Peyer's patch (tissue), 4 donors: ENCODE measurements around the gene HLA-DOB. TPM values are rescaled to one million over a fixed set of nuclear protein-coding genes. Genes with fewer than 3 reads are reported as not detected.
"Not testable (repeated sequence)": the region's sequence is repeated elsewhere in the genome, so short reads cannot be mapped to it uniquely, and the experiment has no call there.

Source experiments
- DNase-seq, 3 donors: peaks; one replicate each; pipeline ENCODE4 v3.0.0-alpha.2; 2017 to 2019
- H3K27ac ChIP-seq, 4 donors: fragments of 200-600 bp; sonication (generic); one replicate each; pipeline ENCODE4 v1.5.1; 2016 to 2019
- H3K27me3 ChIP-seq, 2 donors: fragments of 200-600 bp; sonication (generic); one replicate each; pipeline ENCODE4 v1.5.1; 2019
- H3K36me3 ChIP-seq, 3 donors: fragments of 200-600 bp; sonication (generic); one replicate each; pipeline ENCODE4 v1.5.1; 2016 to 2019
- H3K4me1 ChIP-seq, 4 donors: fragments of 200-600 bp; sonication (generic); one replicate each; pipeline ENCODE4 v1.5.1; 2016 to 2019
- H3K4me3 ChIP-seq, 4 donors: fragments of 200-600 bp; sonication (generic); 1 replicate in 3 of 4; 2 replicates in 1 of 4; pipeline ENCODE4 v1.5.1; 2016 to 2019; ENCODE audit warnings: mild to moderate bottlenecking in 1 of 4
- H3K9me3 ChIP-seq, 4 donors: fragments of 200-600 bp; sonication (generic); one replicate each; pipeline ENCODE4 v1.5.1; 2016 to 2019; ENCODE audit warnings: mild to moderate bottlenecking in 1 of 4
- POLR2A ChIP-seq, 2 donors: fragments of 450-650 bp; IDR thresholded peaks; one replicate each; pipeline ENCODE4 v1.5.1; 2017; ENCODE audit warnings: antibody characterized with exemption in 2 of 2, mild to moderate bottlenecking in 2 of 2, moderate library complexity in 2 of 2
- total RNA-seq, 4 donors: library from RNA; depleted of rRNA; stranded (reverse); fragments of >200 nt; gene quantifications; one replicate each; pipeline ENCODE4 v1.1.0, GENCODE V29; 2016
- TF ChIP-seq, protein P1 (sequence below), 6 experiments: fragments of 450-650 bp in 4 of 6; fragments of 200-600 bp in 2 of 6; sonication (generic) in 1 of 6; IDR thresholded peaks; one replicate each; pipeline ENCODE4 v1.5.1; 2017 to 2019; ENCODE audit warnings: antibody characterized with exemption in 6 of 6, mild to moderate bottlenecking in 3 of 6, moderate library complexity in 1 of 6

Gene HLA-DOB
- total RNA-seq, 4 donors from 2014 or later = 0.88 to 13.2 (median 4.2) TPM

DNA sequence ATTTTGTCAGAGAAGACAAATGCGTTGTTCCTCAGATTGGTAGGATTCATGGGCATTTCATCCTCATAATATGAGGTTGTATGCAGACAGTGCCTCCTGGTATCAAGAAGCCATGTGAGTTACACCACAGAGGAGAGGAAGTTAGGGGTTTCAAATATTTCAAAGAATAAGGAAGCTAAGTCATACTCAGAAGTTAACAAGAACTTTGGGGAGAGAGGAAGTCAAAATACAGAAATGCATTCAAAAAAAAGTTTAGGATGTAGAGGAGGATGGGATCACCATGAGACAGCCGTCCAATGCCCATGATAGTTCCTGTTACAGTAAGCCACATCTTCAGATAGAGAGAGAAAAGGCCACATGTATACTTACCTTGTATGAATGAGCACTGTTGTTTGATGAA lies 22.3 kb downstream of the HLA-DOB start:
- no peak overlapping the region for H3K27ac ChIP-seq
- no peak overlapping the region for H3K4me3 ChIP-seq
- no peak for DNase-seq
- no peaks in the 10 kb centered on the region for H3K4me1 ChIP-seq
- TF ChIP-seq, protein P1, sequence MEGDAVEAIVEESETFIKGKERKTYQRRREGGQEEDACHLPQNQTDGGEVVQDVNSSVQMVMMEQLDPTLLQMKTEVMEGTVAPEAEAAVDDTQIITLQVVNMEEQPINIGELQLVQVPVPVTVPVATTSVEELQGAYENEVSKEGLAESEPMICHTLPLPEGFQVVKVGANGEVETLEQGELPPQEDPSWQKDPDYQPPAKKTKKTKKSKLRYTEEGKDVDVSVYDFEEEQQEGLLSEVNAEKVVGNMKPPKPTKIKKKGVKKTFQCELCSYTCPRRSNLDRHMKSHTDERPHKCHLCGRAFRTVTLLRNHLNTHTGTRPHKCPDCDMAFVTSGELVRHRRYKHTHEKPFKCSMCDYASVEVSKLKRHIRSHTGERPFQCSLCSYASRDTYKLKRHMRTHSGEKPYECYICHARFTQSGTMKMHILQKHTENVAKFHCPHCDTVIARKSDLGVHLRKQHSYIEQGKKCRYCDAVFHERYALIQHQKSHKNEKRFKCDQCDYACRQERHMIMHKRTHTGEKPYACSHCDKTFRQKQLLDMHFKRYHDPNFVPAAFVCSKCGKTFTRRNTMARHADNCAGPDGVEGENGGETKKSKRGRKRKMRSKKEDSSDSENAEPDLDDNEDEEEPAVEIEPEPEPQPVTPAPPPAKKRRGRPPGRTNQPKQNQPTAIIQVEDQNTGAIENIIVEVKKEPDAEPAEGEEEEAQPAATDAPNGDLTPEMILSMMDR (IDR thresholded peaks at IDR 0.05) = no peak
- TF ChIP-seq POLR2A (IDR thresholded peaks at IDR 0.05) = no peak
- H3K36me3 ChIP-seq = no peaks in the 10 kb centered on the region
- no peaks in the 10 kb centered on the region for H3K27me3 ChIP-seq
- H3K9me3 ChIP-seq = no peaks in the 10 kb centered on the region

DNA sequence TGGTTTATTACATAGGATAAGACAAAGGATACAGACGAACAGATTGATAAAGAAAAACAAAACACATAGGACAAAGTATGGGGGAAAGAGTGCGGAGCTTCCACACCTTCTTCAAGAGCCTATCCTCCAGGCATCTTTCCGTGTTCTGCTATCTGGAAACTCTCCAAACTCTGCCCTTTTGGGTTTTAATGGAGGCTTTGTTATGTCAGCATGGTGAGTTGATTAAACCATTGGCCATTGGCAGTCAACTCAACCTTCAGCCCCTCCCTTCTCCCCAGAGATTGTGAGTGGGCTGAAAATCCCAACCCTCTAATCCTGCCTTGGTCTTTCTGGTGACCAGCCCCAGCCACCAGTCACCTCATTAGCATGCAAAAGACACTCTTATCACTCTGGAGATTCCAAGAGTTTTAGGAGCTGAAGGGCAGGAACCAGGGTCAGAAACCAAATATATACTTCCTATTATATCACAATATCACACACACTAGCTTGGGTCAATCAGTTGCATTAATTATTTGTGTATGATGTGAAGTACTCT lies 23.8 kb downstream of the HLA-DOB start:
- H3K36me3 ChIP-seq = no peaks in the 10 kb centered on the region
- H3K4me3 ChIP-seq = no peak overlapping the region
- H3K27ac ChIP-seq = no peak overlapping the region
- no peaks in the 10 kb centered on the region for H3K4me1 ChIP-seq
- H3K9me3 ChIP-seq = no peaks in the 10 kb centered on the region
- no peaks in the 10 kb centered on the region for H3K27me3 ChIP-seq
- DNase-seq = no peak
- no peak for TF ChIP-seq POLR2A (IDR thresholded peaks at IDR 0.05)
- TF ChIP-seq, protein P1 (IDR thresholded peaks at IDR 0.05) = no peak

DNA sequence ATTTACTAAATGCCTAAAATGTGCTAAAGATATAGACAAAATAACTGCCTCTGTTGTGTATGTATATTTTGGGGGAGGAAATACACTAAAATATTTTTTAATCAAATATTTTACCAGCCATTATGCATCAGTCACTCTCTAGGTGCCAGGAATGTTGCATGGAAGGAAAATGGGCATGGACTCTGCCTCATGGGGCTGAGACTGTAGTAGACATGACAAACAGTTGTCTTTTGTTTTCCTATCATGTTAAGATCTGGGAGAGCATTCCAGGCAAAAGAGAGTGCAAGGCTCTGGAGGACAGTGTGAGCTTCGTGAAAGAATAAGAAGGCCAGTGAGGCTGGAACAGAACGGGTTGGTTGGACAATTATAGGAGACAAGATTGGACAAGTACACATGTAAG lies 26.5 kb downstream of the HLA-DOB start:
- H3K9me3 ChIP-seq = no peaks in the 10 kb centered on the region
- no peak overlapping the region for H3K27ac ChIP-seq
- DNase-seq = no peak
- TF ChIP-seq, protein P1 (IDR thresholded peaks at IDR 0.05) = no peak
- no peak for TF ChIP-seq POLR2A (IDR thresholded peaks at IDR 0.05)
- no peaks in the 10 kb centered on the region for H3K27me3 ChIP-seq
- H3K36me3 ChIP-seq = no peaks in the 10 kb centered on the region
- H3K4me1 ChIP-seq = no peaks in the 10 kb centered on the region
- no peak overlapping the region for H3K4me3 ChIP-seq

DNA sequence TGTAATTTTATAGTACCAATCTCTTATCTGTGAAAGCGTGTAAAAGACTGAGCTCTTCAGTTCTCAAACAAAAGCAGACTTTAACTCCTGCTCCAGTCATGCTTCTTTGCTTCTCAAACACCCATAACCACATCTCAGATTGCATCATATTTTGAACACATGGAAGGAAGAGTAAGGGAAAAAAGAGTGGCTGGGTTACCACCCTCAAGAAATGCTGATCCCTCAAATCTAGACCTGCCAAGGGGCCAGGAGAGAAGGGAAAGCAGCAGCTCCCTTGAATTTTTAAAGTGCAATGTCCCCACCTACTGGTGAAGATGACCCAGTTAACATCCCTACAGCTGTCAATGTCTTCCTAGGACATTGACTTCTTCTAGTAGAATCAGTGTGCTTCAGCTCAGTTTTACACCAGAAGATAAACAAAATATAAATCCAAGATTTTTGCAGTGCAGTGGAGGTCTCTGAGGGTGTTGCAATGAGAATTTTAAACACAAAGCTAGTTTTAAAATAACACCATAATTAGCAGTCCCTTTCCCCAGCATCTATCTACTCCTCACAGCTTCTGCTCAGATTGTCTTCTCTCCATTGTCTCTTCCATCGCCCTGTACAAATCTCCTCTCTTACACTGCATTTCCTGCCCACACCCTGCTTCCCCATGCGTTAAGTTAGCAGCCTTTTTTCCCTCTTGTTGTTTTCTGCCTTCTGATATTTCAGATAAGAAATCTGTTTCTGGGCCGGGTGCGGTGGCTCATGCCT lies 30.8 kb downstream of the HLA-DOB start:
- no peaks in the 10 kb centered on the region for H3K4me1 ChIP-seq
- H3K4me3 ChIP-seq = no peak overlapping the region
- no peaks in the 10 kb centered on the region for H3K36me3 ChIP-seq
- DNase-seq = peak in 1 of 3 donors; percentile 66
- no peak overlapping the region for H3K27ac ChIP-seq
- no peaks in the 10 kb centered on the region for H3K9me3 ChIP-seq
- no peaks in the 10 kb centered on the region for H3K27me3 ChIP-seq
- TF ChIP-seq, protein P1 (IDR thresholded peaks at IDR 0.05) = peak; percentile 40 to 78 (median 62)
- no peak for TF ChIP-seq POLR2A (IDR thresholded peaks at IDR 0.05)

DNA sequence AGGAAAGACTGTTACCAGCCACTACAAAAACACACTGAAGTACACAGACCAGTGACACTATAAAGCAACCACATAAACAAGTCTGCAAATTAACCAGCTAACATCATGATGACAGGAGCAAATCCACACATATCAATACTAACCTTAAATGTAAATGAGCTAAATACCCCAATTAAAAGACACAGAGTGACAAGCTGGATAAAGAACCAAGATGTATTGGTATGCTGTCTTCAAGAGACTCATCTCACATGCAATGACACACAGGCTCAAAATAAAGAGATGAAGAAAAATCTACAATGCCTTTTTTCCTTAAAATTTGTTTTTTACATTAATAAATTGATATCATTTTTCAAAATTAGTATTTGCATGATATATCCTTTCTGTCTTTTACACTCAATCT lies 33.9 kb downstream of the HLA-DOB start:
- H3K27me3 ChIP-seq, DNase-seq, H3K36me3 ChIP-seq, H3K27ac ChIP-seq, H3K4me1 ChIP-seq, H3K4me3 ChIP-seq, H3K9me3 ChIP-seq: not testable (repeated sequence)

DNA sequence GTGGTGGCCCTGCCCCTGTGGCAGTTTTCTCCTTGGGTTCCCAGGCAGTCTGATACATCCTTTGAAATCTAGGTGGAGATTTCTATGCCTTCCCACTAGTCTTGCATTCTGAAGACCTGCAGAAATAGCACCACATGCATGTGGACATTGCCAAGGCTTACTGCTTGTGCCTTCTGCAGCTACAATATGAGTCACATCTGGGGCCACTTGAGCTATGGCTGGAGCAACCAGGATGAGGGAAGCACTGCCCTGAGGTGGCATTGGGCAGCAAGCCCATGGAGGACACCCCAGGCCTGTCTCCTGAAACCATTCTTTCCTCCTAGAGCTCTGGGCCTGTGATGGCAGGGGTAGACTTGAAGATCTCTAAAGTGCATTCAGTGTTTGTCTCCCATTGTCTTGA lies 37.8 kb downstream of the HLA-DOB start:
- H3K36me3 ChIP-seq = no peaks in the 10 kb centered on the region
- no peak overlapping the region for H3K4me3 ChIP-seq
- no peak for TF ChIP-seq POLR2A (IDR thresholded peaks at IDR 0.05)
- TF ChIP-seq, protein P1 (IDR thresholded peaks at IDR 0.05) = no peak
- H3K9me3 ChIP-seq = no peaks in the 10 kb centered on the region
- H3K4me1 ChIP-seq = no peaks in the 10 kb centered on the region
- H3K27ac ChIP-seq = no peak overlapping the region
- no peak for DNase-seq
- no peaks in the 10 kb centered on the region for H3K27me3 ChIP-seq
